DND-41 (cell line): Measurements from ENCODE around the gene ANKRD39.

Experiments used
- ATAC-seq: fragments of 200-7000 bp; cut with Tn5 transposase; 3 replicates; pipeline ENCODE4 v1.9.1; 2021; ENCODE audit warnings: low read depth; ENCODE audit not compliant: insufficient read depth
- DNase-seq: peaks from one replicate; pipeline ENCODE4 v3.0.0-alpha.2; 2020
- H2AFZ ChIP-seq: 2 replicates; pipeline ENCODE4 v1.6.0; 2012; ENCODE audit warnings: low read depth, low read length
- H3K27ac ChIP-seq: 2 replicates; pipeline ENCODE4 v1.5.1; 2012; ENCODE audit warnings: low read length, inconsistent platforms
- H3K27me3 ChIP-seq: fragments of 200-600 bp; sonication (generic); 2 replicates; pipeline ENCODE4 v1.6.0; 2012; ENCODE audit warnings: low read length, mild to moderate bottlenecking, inconsistent platforms; ENCODE audit not compliant: insufficient read depth, poor library complexity
- H3K36me3 ChIP-seq: 2 replicates; pipeline ENCODE4 v1.5.1; 2012; ENCODE audit warnings: low read length, inconsistent platforms; ENCODE audit not compliant: insufficient read depth
- H3K4me1 ChIP-seq: 2 replicates; pipeline ENCODE4 v1.5.1; 2012; ENCODE audit warnings: mild to moderate bottlenecking, low read length; ENCODE audit not compliant: insufficient read depth
- H3K4me2 ChIP-seq: 2 replicates; pipeline ENCODE4 v1.6.0; 2012; ENCODE audit warnings: mild to moderate bottlenecking, moderate library complexity, low read length, inconsistent platforms; ENCODE audit not compliant: insufficient read depth
- H3K4me3 ChIP-seq, 2 experiments: fragments of 200-600 bp in 1 of 2; shearing (Covaris generic) in 1 of 2; 2 replicates each; pipeline ENCODE4 v1.5.1; 2012 to 2016; ENCODE audit warnings: inconsistent platforms in 2 of 2, low read length in 2 of 2, mild to moderate bottlenecking in 2 of 2, low read depth in 1 of 2, moderate library complexity in 1 of 2
- H3K79me2 ChIP-seq: 2 replicates; pipeline ENCODE4 v1.6.0; 2012; ENCODE audit warnings: low read length, inconsistent platforms; ENCODE audit not compliant: insufficient read depth
- H3K9ac ChIP-seq: 2 replicates; pipeline ENCODE4 v1.6.0; 2012; ENCODE audit warnings: low read depth, mild to moderate bottlenecking, inconsistent platforms, low read length, moderate library complexity
- H3K9me3 ChIP-seq: 2 replicates; pipeline ENCODE4 v1.5.1; 2012; ENCODE audit warnings: low read length, moderate library complexity, mild to moderate bottlenecking, inconsistent platforms; ENCODE audit not compliant: insufficient read depth, severe bottlenecking
- H4K20me1 ChIP-seq: 2 replicates; pipeline ENCODE4 v1.6.0; 2012; ENCODE audit warnings: low read length; ENCODE audit not compliant: insufficient read depth
- CTCF ChIP-seq: IDR thresholded peaks from 2 replicates; pipeline ENCODE4 v1.5.1; 2012; ENCODE audit warnings: borderline replicate concordance, low read length, moderate library complexity, mild to moderate bottlenecking; ENCODE audit not compliant: poor library complexity, severe bottlenecking; ENCODE audit errors: extremely low read depth
- EZH2 ChIP-seq: IDR thresholded peaks from 3 replicates; pipeline ENCODE4 v1.6.1; 2012; ENCODE audit warnings: borderline replicate concordance, low read depth, mild to moderate bottlenecking, moderate library complexity, low read length, inconsistent platforms; ENCODE audit not compliant: severe bottlenecking

ANKRD39 gene

GRCh38 chr2:96869281-96869821 is 11.5 kb upstream of the ANKRD39 start:
- Histone ChIP-seq H3K79me2 (no peaks in the 10 kb centered on the region), H3K9ac (no peak overlapping the region), H2AFZ (no peak overlapping the region), H3K36me3 (no peaks in the 10 kb centered on the region), H3K27ac (no peak overlapping the region), H3K4me3 (no peak overlapping the region), H4K20me1 (peaks cover 2% of the 10 kb centered on the region; the same call in 1 of the 2 replicates), H3K4me2 (no peak overlapping the region), H3K9me3 (no peaks in the 10 kb centered on the region), H3K4me1 (no peaks in the 10 kb centered on the region), H3K27me3 (no peaks in the 10 kb centered on the region)
- ATAC-seq (no peak), DNase-seq (no peak)
- TF ChIP-seq CTCF (no peak), EZH2 (no peak)

- DNase-seq, result no peak
- no peaks in the 10 kb centered on the region for H3K4me1 ChIP-seq
- no peaks in the 10 kb centered on the region for H3K27me3 ChIP-seq
- H3K4me3 ChIP-seq, result no peak overlapping the region
- H3K9me3 ChIP-seq, result no peaks in the 10 kb centered on the region
- no peak overlapping the region for H3K27ac ChIP-seq
- no peak overlapping the region for H3K4me2 ChIP-seq
- TF ChIP-seq EZH2 (no peak), CTCF (no peak)
- H3K9ac ChIP-seq, result no peak overlapping the region
- no peak overlapping the region for H2AFZ ChIP-seq
- no peak for ATAC-seq
- peaks cover 3% of the 10 kb centered on the region; the same call in 1 of the 2 replicates for H4K20me1 ChIP-seq
- H3K79me2 ChIP-seq, result no peaks in the 10 kb centered on the region
- H3K36me3 ChIP-seq, result no peaks in the 10 kb centered on the region
These were observed 10.9 kb upstream of the ANKRD39 start for GRCh38 chr2:96868555-96869280.

DNA sequence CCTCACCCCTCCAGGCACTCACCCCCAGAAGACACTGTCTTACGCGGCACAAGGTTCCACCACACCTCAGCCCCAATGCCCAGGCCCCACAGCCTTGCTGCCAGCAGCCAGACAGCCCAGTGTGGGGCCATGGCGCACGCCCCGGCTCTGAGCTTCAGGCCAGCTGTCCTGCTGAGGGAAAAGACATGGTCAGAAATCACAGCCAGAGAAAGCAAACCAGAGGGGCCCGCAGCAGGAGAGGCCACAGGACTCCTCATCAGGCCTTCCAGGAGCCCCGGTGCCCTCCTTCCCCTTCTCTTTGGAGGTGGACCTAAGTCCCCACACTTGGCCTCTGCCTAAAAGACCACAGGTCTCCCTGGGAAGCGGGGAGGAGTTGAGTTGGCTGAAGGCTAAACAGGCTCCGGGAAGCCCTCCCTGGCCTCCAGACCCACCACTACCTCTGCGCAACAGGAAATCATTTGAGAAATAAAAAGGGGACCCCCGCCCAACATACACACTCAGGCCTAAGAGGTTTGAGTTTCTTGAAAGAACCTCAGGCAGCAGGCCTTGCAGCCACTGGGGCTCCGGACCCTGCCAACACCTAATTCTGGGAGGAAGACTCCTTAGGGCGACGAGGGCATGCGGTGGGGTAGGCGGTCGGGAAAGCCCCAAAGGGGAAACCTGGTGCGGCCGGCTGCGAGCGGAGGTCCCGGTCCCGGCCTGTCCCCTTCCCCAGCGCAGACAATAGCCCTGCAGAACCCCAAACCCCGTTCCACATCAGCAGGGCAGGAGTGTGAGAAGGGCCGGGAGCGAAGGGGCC is 10.1 kb upstream of the ANKRD39 start:
- H3K79me2 ChIP-seq, result no peaks in the 10 kb centered on the region
- peaks cover 3% of the 10 kb centered on the region; the same call in 1 of the 2 replicates for H4K20me1 ChIP-seq
- no peak overlapping the region for H2AFZ ChIP-seq
- no peaks in the 10 kb centered on the region for H3K9me3 ChIP-seq
- TF ChIP-seq CTCF (no peak), EZH2 (no peak)
- H3K27me3 ChIP-seq, result no peaks in the 10 kb centered on the region
- ATAC-seq, result no peak
- H3K27ac ChIP-seq, result no peak overlapping the region
- no peaks in the 10 kb centered on the region for H3K36me3 ChIP-seq
- H3K4me1 ChIP-seq, result no peaks in the 10 kb centered on the region
- no peak for DNase-seq
- no peak overlapping the region for H3K4me3 ChIP-seq
- H3K4me2 ChIP-seq, result no peak overlapping the region
- H3K9ac ChIP-seq, result no peak overlapping the region
